ENCODE results near the gene METTL6.

Gene METTL6

DNA sequence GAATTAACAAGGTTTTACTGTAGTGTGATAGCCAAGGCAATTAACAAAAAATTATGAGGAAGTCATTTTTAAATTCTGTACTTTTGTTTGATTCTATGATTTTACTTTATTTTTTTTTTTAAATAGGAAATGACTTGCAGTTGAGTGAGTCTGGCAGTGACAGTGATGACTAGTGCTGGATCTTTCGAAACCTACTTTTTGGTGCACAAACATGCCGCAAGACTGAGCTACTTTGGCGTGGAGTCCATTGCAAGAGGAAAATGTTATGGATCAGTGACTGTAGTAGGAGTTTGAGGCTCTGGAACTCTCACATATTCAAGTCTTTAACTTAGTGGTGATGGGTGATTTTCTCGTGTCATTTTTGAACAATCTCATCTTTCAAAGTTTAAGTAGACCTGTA lies 11.6 kb upstream of the METTL6 start:
- H3K4me1 ChIP-seq (ENCODE audit: insufficient read depth, low read length, severe bottlenecking) = no peaks in the 10 kb centered on the region

DNA sequence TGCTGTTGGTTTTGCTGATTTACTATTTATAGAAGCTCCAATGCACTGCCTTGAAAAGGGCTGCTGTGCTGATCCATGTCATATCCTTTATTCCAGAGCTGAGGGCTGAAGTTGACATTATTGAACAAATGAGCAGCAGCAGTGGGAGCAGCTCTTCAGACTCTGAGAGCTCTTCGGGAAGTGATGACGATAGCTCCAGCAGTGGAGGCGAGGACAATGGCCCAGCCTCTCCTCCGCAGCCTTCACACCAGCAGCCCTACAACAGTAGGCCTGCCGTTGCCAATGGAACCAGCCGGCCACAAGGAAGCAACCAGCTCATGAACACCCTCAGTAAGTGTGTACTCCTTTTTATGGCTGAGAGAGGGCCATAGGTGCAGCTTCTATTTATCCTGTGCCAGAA lies 8.9 kb upstream of the METTL6 start:
- H3K4me1 ChIP-seq (ENCODE audit: insufficient read depth, low read length, severe bottlenecking) = no peaks in the 10 kb centered on the region
- no peaks in the 10 kb centered on the region for H3K9me3 ChIP-seq (ENCODE audit: low read length)
- no peak for TF ChIP-seq EZH2 (IDR thresholded peaks at IDR 0.05; ENCODE audit: borderline replicate concordance, low read length)
- TF ChIP-seq, protein P1, sequence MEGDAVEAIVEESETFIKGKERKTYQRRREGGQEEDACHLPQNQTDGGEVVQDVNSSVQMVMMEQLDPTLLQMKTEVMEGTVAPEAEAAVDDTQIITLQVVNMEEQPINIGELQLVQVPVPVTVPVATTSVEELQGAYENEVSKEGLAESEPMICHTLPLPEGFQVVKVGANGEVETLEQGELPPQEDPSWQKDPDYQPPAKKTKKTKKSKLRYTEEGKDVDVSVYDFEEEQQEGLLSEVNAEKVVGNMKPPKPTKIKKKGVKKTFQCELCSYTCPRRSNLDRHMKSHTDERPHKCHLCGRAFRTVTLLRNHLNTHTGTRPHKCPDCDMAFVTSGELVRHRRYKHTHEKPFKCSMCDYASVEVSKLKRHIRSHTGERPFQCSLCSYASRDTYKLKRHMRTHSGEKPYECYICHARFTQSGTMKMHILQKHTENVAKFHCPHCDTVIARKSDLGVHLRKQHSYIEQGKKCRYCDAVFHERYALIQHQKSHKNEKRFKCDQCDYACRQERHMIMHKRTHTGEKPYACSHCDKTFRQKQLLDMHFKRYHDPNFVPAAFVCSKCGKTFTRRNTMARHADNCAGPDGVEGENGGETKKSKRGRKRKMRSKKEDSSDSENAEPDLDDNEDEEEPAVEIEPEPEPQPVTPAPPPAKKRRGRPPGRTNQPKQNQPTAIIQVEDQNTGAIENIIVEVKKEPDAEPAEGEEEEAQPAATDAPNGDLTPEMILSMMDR (IDR thresholded peaks at IDR 0.05; ENCODE audit: low read length) = no peak
- no peak overlapping the region for H2AFZ ChIP-seq (ENCODE audit: low read length)
- H3K9me2 ChIP-seq (ENCODE audit: low read depth, low read length) = no peaks in the 10 kb centered on the region
- no peaks in the 10 kb centered on the region for H4K20me1 ChIP-seq (ENCODE audit: insufficient read depth, low read length)
- H3K4me2 ChIP-seq (ENCODE audit: low read length) = no peak overlapping the region
- no peak overlapping the region for H3K27ac ChIP-seq (ENCODE audit: low read depth, low read length, poor library complexity, severe bottlenecking)
- H3K27me3 ChIP-seq (ENCODE audit: insufficient read depth, low read length) = no peaks in the 10 kb centered on the region
- no peaks in the 10 kb centered on the region for H3K79me2 ChIP-seq (ENCODE audit: insufficient read depth, low read length)
- H3K4me3 ChIP-seq (ENCODE audit: low read depth, low read length, poor library complexity, severe bottlenecking) = no peak overlapping the region
- H3F3A ChIP-seq (ENCODE audit: insufficient read depth, low read length) = no peaks in the 10 kb centered on the region; the same call in 1 of the 2 replicates
- H3K9ac ChIP-seq (ENCODE audit: low read length) = no peak overlapping the region
- H3K36me3 ChIP-seq (ENCODE audit: insufficient read depth, low read length) = peaks cover 90% of the 10 kb centered on the region

More for the DNA sequence above, 11.6 kb upstream of the METTL6 start:
- no peak overlapping the region for H3K4me3 ChIP-seq (ENCODE audit: low read depth, low read length, poor library complexity, severe bottlenecking)
- H4K20me1 ChIP-seq (ENCODE audit: insufficient read depth, low read length) = no peaks in the 10 kb centered on the region
- no peak overlapping the region for H3K9ac ChIP-seq (ENCODE audit: low read length)
- no peak overlapping the region for H3K27ac ChIP-seq (ENCODE audit: low read depth, low read length, poor library complexity, severe bottlenecking)
- TF ChIP-seq, protein P1 (IDR thresholded peaks at IDR 0.05; ENCODE audit: low read length) = no peak
- no peak for TF ChIP-seq EZH2 (IDR thresholded peaks at IDR 0.05; ENCODE audit: borderline replicate concordance, low read length)
- H2AFZ ChIP-seq (ENCODE audit: low read length) = no peak overlapping the region
- H3K9me2 ChIP-seq (ENCODE audit: low read depth, low read length) = no peaks in the 10 kb centered on the region
- no peaks in the 10 kb centered on the region for H3K79me2 ChIP-seq (ENCODE audit: insufficient read depth, low read length)
- H3K27me3 ChIP-seq (ENCODE audit: insufficient read depth, low read length) = no peaks in the 10 kb centered on the region
- H3K36me3 ChIP-seq (ENCODE audit: insufficient read depth, low read length) = peaks cover 91% of the 10 kb centered on the region
- no peaks in the 10 kb centered on the region for H3K9me3 ChIP-seq (ENCODE audit: low read length)
- H3F3A ChIP-seq (ENCODE audit: insufficient read depth, low read length) = no peaks in the 10 kb centered on the region; the same call in 1 of the 2 replicates
- H3K4me2 ChIP-seq (ENCODE audit: low read length) = no peak overlapping the region

DNA sequence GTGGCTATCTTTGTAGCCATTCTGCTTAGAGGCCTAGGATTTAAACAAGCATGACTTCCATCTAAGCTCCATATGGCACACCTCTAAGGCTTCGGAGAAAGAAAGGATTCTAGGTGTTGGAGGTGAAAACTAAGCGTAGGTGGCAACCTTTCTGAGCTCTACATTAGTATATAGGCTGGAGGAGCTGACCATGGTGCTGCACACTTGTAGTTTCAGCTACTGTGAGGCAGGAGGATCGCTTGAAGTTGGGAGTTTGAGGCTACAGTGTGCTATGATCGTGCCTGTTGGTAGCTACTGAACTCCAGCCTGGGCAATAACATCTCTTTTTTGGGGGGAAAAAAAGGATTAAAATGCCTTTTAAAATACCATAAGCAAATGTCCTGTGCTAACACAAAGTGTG lies 7.4 kb upstream of the METTL6 start:
- H4K20me1 ChIP-seq (ENCODE audit: insufficient read depth, low read length) = no peaks in the 10 kb centered on the region
- no peak overlapping the region for H3K4me2 ChIP-seq (ENCODE audit: low read length)
- H3K27ac ChIP-seq (ENCODE audit: low read depth, low read length, poor library complexity, severe bottlenecking) = no peak overlapping the region
- H3K9ac ChIP-seq (ENCODE audit: low read length) = no peak overlapping the region
- no peaks in the 10 kb centered on the region; the same call in 1 of the 2 replicates for H3F3A ChIP-seq (ENCODE audit: insufficient read depth, low read length)
- H3K4me3 ChIP-seq (ENCODE audit: low read depth, low read length, poor library complexity, severe bottlenecking) = no peak overlapping the region
- no peak for TF ChIP-seq EZH2 (IDR thresholded peaks at IDR 0.05; ENCODE audit: borderline replicate concordance, low read length)
- TF ChIP-seq, protein P1 (IDR thresholded peaks at IDR 0.05; ENCODE audit: low read length) = no peak
- 0 out of 2 replicates have a peak, but pooled peaks cover 1% of the 10 kb centered on the region for H3K79me2 ChIP-seq (ENCODE audit: insufficient read depth, low read length)
- no peaks in the 10 kb centered on the region for H3K9me3 ChIP-seq (ENCODE audit: low read length)
- H3K27me3 ChIP-seq (ENCODE audit: insufficient read depth, low read length) = no peaks in the 10 kb centered on the region
- no peaks in the 10 kb centered on the region for H3K9me2 ChIP-seq (ENCODE audit: low read depth, low read length)
- H3K4me1 ChIP-seq (ENCODE audit: insufficient read depth, low read length, severe bottlenecking) = no peaks in the 10 kb centered on the region
- peaks cover 78% of the 10 kb centered on the region for H3K36me3 ChIP-seq (ENCODE audit: insufficient read depth, low read length)
- no peak overlapping the region for H2AFZ ChIP-seq (ENCODE audit: low read length)

Measured in OCI-LY1 (cell line).